Fibroblast of villous mesenchyme (primary cell): Measurements from ENCODE around the gene ELMOD3. TPM values are rescaled to one million over a fixed set of nuclear protein-coding genes. Genes with fewer than 3 reads are reported as not detected.
"Not testable (repeated sequence)": the region's sequence is repeated elsewhere in the genome, so short reads cannot be mapped to it uniquely, and the experiment has no call there.

Experiments
- DNase-seq: peaks from one replicate; pipeline ENCODE4 v3.0.0-alpha.2; 2010; ENCODE audit warnings: low read depth
- H3K4me3 ChIP-seq: 2 replicates; pipeline ENCODE4 v1.5.1; 2011; ENCODE audit warnings: low read depth, mild to moderate bottlenecking, low read length
- total RNA-seq: library from RNA; depleted of rRNA; stranded (reverse); fragments of >200 nt; gene quantifications from 2 replicates; pipeline ENCODE4 v1.2.3, GENCODE V29; 2012
- TF ChIP-seq, protein P1 (sequence below): IDR thresholded peaks from 2 replicates; pipeline ENCODE4 v1.5.1; 2012; ENCODE audit warnings: low read depth, mild to moderate bottlenecking, low read length; ENCODE audit not compliant: insufficient read depth

ELMOD3 gene
- total RNA-seq, 1 donor: 19.4 TPM

DNA sequence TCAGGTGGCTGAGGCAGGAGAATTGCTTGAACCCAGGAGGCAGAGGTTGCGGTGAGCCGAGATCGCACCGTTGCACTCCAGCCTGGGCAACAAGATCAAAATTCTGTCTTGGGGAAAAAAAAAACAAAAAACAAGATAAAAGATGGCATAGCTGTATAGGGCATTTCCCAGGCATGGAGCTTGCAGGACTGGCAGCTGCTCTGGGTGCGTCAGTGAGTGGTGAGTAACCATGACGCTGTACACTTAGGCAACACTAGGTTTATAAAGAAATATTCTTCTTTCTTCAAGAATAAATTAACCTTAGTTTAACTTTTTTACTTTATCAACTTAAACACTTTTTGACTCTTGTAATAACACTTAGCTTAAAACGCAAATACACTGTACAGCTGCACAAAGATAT lies 42.2 kb upstream of the ELMOD3 start:
- no peak overlapping the region for H3K4me3 ChIP-seq
- peak; percentile 49 for DNase-seq
- TF ChIP-seq, protein P1, sequence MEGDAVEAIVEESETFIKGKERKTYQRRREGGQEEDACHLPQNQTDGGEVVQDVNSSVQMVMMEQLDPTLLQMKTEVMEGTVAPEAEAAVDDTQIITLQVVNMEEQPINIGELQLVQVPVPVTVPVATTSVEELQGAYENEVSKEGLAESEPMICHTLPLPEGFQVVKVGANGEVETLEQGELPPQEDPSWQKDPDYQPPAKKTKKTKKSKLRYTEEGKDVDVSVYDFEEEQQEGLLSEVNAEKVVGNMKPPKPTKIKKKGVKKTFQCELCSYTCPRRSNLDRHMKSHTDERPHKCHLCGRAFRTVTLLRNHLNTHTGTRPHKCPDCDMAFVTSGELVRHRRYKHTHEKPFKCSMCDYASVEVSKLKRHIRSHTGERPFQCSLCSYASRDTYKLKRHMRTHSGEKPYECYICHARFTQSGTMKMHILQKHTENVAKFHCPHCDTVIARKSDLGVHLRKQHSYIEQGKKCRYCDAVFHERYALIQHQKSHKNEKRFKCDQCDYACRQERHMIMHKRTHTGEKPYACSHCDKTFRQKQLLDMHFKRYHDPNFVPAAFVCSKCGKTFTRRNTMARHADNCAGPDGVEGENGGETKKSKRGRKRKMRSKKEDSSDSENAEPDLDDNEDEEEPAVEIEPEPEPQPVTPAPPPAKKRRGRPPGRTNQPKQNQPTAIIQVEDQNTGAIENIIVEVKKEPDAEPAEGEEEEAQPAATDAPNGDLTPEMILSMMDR: no peak

DNA sequence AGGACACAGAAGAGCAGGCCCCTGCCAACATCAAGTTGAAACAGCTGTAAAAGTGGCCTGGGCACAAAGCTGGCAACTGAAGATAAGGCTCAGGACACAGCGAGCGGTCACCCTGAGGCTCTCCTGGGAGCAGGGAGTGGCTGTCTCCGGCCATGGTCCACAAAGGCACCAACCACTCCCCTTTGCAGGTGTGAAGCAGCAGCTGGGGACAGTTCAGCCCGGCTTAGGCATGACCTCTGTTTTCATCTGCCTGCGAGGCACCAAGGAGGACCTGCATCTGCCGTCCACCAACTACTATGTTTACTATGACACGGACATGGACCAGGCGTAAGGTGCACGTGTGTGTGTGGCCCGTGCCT lies 39.7 kb upstream of the ELMOD3 start:
- TF ChIP-seq, protein P1: no peak
- no peak for DNase-seq
- H3K4me3 ChIP-seq: no peak overlapping the region

- H3K4me3 ChIP-seq, DNase-seq: not testable (repeated sequence)
Observed at GRCh38 chr2:85315921-85316320, 38.6 kb upstream of the ELMOD3 start.

GRCh38 chr2:85318222-85319074 lies 36.1 kb upstream of the ELMOD3 start:
- DNase-seq: peak; percentile 57

GRCh38 chr2:85319796-85320195 lies 34.8 kb upstream of the ELMOD3 start:
- TF ChIP-seq, protein P1: no peak
- H3K4me3 ChIP-seq: no peak overlapping the region
- no peak for DNase-seq

More at GRCh38 chr2:85318222-85319074, 36.1 kb upstream of the ELMOD3 start:
- no peak overlapping the region for H3K4me3 ChIP-seq
- TF ChIP-seq, protein P1: no peak

- TF ChIP-seq, protein P1: no peak
- no peak for DNase-seq
- H3K4me3 ChIP-seq: no peak overlapping the region
Observed at GRCh38 chr2:85323351-85323987, 31.1 kb upstream of the ELMOD3 start.

DNA sequence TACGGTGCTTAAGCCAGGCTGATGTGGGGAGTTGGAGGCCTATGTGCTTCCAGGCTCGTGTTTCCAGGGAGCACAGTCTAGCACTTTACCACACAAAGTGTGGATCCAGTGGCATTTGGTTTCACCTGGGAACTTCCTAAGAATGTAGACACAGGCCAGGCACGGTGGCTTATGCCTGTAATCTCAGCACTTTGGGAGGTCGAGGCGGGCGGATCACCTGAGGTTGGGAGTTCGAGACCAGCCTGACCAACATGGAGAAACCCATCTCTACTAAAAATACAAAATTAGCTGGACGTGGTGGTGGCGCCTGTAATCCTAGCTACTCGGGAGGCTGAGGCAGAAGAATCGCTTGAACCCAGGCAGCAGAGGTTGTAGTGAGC lies 30.6 kb upstream of the ELMOD3 start:
- not testable (repeated sequence) for DNase-seq, H3K4me3 ChIP-seq
